Tibial artery (tissue), 4 donors: Measurements from ENCODE around the gene FARS2.

Source experiments
- DNase-seq, 2 donors: peaks; one replicate each; pipeline ENCODE4 v3.0.0-alpha.2; 2019
- H3K27ac ChIP-seq, 2 donors: fragments of 200-600 bp; sonication (generic) in 1 of 2; 1 replicate in 1 of 2; 2 replicates in 1 of 2; pipeline ENCODE4 v1.5.1; 2018 to 2019; ENCODE audit warnings: mild to moderate bottlenecking in 1 of 2
- H3K27me3 ChIP-seq, 2 donors: fragments of 200-600 bp; sonication (generic) in 1 of 2; one replicate each; pipeline versions ENCODE4 v1.5.1 to v1.6.0; 2016 to 2019
- H3K36me3 ChIP-seq, 3 donors: fragments of 200-600 bp; sonication (generic) in 2 of 3; one replicate each; pipeline ENCODE4 v1.5.1; 2016 to 2019; ENCODE audit warnings: mild to moderate bottlenecking in 2 of 3
- H3K4me1 ChIP-seq, 4 donors: fragments of 200-600 bp; sonication (generic) in 2 of 4; 1 replicate in 3 of 4; 2 replicates in 1 of 4; pipeline ENCODE4 v1.5.1; 2016 to 2019
- H3K4me3 ChIP-seq, 2 donors: fragments of 200-600 bp; sonication (generic) in 1 of 2; 1 replicate in 1 of 2; 2 replicates in 1 of 2; pipeline ENCODE4 v1.5.1; 2018 to 2019; ENCODE audit warnings: mild to moderate bottlenecking in 2 of 2
- H3K9me3 ChIP-seq, 3 donors: fragments of 200-600 bp; sonication (generic) in 1 of 3; one replicate each; pipeline ENCODE4 v1.5.1; 2016 to 2019
- intact Hi-C: fragments of 100-400 bp; cut with DNase I; formaldehyde crosslinking; loops from one replicate; pipeline ENCODE4 v1.15.0; 2023; ENCODE audit warnings: low total_unique reads
- TF ChIP-seq, protein P1 (sequence below), 2 experiments: fragments of 200-600 bp in 1 of 2; fragments of 450-650 bp in 1 of 2; IDR thresholded peaks; one replicate each; pipeline ENCODE4 v1.5.1; 2017 to 2019; ENCODE audit warnings: antibody characterized with exemption in 2 of 2, mild to moderate bottlenecking in 1 of 2, moderate library complexity in 1 of 2

The FARS2 gene

GRCh38 chr6:5726976-5727718, 465.8 kb downstream of the FARS2 start:
- Histone ChIP-seq H3K27ac (no peak overlapping the region), H3K27me3 (no peaks in the 10 kb centered on the region), H3K4me1 (peaks cover 0 to 5% (median 0%) of the 10 kb centered on the region in 4 donors), H3K36me3 (no peaks in the 10 kb centered on the region), H3K9me3 (no peaks in the 10 kb centered on the region), H3K4me3 (no peak overlapping the region)
- no peak for DNase-seq
- TF ChIP-seq, protein P1, sequence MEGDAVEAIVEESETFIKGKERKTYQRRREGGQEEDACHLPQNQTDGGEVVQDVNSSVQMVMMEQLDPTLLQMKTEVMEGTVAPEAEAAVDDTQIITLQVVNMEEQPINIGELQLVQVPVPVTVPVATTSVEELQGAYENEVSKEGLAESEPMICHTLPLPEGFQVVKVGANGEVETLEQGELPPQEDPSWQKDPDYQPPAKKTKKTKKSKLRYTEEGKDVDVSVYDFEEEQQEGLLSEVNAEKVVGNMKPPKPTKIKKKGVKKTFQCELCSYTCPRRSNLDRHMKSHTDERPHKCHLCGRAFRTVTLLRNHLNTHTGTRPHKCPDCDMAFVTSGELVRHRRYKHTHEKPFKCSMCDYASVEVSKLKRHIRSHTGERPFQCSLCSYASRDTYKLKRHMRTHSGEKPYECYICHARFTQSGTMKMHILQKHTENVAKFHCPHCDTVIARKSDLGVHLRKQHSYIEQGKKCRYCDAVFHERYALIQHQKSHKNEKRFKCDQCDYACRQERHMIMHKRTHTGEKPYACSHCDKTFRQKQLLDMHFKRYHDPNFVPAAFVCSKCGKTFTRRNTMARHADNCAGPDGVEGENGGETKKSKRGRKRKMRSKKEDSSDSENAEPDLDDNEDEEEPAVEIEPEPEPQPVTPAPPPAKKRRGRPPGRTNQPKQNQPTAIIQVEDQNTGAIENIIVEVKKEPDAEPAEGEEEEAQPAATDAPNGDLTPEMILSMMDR (IDR thresholded peaks at IDR 0.05) = no peak
- intact Hi-C loops = no loop called here

DNA sequence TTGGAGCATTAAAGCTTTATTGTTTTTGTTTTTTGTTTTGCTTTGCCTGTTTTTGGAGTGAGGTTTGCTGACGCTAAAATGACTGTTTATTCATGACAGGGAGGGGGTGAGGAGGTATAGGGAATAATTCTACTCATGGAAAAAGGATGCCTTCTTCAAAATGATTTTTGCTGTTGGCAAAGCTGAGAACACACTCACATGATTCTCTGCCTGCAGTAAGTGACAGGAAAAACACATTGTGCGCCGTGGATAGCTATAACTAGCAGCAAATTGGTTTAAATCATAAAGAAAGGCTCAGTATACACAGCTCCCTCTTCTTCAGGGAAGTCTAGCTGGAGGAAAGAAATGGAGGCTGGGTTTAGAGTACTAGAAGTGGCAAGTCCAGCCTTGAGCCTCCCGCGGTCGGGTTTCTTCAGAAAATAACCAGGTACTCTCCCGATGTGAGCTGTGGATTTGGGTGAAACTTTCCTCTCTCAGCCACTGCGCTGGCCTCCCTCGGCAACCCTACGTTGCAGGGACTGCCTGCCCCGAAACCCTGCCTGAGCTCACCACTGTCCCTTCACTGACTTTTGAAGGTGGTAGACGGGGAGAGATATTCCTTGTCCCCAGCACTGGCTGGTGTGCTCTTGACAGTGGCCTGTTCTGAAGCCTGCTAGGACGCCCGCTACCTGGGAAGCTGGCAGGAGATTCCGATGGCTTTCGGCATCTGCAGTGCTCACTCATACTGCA, 467.2 kb downstream of the FARS2 start:
- Histone ChIP-seq H3K27ac (no peak overlapping the region), H3K27me3 (no peaks in the 10 kb centered on the region), H3K4me1 (peaks cover 0 to 5% (median 0%) of the 10 kb centered on the region in 4 donors), H3K4me3 (no peak overlapping the region), H3K9me3 (no peaks in the 10 kb centered on the region), H3K36me3 (no peaks in the 10 kb centered on the region)
- intact Hi-C loops = no loop called here
- TF ChIP-seq, protein P1 (IDR thresholded peaks at IDR 0.05) = no peak
- no peak for DNase-seq

DNA sequence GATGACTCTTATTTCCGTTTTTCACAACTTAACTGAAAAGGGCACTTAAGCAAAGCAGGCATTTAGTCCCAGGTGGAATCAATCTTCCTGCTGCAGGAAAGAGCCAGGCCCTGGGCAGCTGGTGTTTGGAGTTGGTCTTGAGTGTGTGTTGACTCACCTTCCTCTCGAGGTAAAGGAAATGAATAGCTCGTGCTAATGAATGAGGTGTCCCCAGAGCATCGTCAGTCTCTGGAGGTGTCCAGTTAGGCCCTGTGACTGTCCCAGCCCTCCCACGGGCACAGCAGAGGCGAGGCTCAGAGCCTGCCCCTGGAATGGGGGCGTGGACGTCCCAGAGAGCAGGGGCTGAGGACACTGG, 467.7 kb downstream of the FARS2 start:
- TF ChIP-seq, protein P1 (IDR thresholded peaks at IDR 0.05) = no peak
- H3K27ac ChIP-seq = no peak overlapping the region
- DNase-seq = no peak

GRCh38 chr6:5729813-5730517, 468.7 kb downstream of the FARS2 start:
- H3K9me3 ChIP-seq = no peaks in the 10 kb centered on the region
- H3K27ac ChIP-seq = no peak overlapping the region
- TF ChIP-seq, protein P1 (IDR thresholded peaks at IDR 0.05) = no peak
- H3K27me3 ChIP-seq = no peaks in the 10 kb centered on the region
- no peak for DNase-seq
- no peak overlapping the region for H3K4me3 ChIP-seq
- H3K4me1 ChIP-seq = peaks cover 0 to 5% (median 0%) of the 10 kb centered on the region in 4 donors
- intact Hi-C loops = no loop called here
- no peaks in the 10 kb centered on the region for H3K36me3 ChIP-seq

More for the DNA sequence above, 467.7 kb downstream of the FARS2 start:
- no peaks in the 10 kb centered on the region for H3K9me3 ChIP-seq
- no peak overlapping the region for H3K4me3 ChIP-seq
- peaks cover 0 to 5% (median 0%) of the 10 kb centered on the region in 4 donors for H3K4me1 ChIP-seq
- H3K36me3 ChIP-seq = no peaks in the 10 kb centered on the region
- intact Hi-C loops = no loop called here
- no peaks in the 10 kb centered on the region for H3K27me3 ChIP-seq

GRCh38 chr6:5730585-5731263, 469.4 kb downstream of the FARS2 start:
- no peak overlapping the region for H3K27ac ChIP-seq
- TF ChIP-seq, protein P1 (IDR thresholded peaks at IDR 0.05) = no peak
- no peaks in the 10 kb centered on the region for H3K36me3 ChIP-seq
- H3K4me1 ChIP-seq = peaks cover 0 to 5% (median 0%) of the 10 kb centered on the region in 4 donors
- DNase-seq = no peak
- no peaks in the 10 kb centered on the region for H3K27me3 ChIP-seq
- H3K4me3 ChIP-seq = no peak overlapping the region
- H3K9me3 ChIP-seq = no peaks in the 10 kb centered on the region
- intact Hi-C loops = no loop called here
